Activated CD4-positive, CD25-positive, alpha-beta regulatory T cell treated with anti-CD3 and anti-CD28 coated beads, Interleukin-2, amount 50 U/mL, for 72 hours (primary cell): ENCODE data around the gene CLDN6.

ENCODE experiments used
- DNase-seq: peaks from one replicate; pipeline ENCODE4 v3.0.0; 2021

CLDN6 gene

DNA sequence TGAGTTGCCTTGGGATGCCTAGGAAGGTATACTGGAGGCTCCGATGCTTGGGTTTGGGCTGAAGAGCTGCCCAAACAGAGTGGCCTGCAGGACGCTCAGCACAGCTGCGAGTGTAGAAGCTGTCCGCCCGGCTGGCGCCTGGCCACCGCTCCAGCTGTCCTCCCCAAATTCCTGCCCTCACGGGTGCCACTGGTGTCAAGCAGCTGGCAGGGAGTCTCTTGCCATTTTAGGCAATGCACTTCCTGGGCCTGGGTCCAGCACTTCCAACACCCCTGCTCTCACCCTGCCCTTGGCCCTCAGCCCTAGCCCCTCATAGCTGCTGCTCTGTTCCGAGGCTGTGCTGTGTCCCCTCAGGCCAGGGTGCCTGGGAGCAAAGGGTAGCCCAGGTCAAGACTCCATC is 32.5 kb downstream of the CLDN6 start:
- DNase-seq: no peak

DNA sequence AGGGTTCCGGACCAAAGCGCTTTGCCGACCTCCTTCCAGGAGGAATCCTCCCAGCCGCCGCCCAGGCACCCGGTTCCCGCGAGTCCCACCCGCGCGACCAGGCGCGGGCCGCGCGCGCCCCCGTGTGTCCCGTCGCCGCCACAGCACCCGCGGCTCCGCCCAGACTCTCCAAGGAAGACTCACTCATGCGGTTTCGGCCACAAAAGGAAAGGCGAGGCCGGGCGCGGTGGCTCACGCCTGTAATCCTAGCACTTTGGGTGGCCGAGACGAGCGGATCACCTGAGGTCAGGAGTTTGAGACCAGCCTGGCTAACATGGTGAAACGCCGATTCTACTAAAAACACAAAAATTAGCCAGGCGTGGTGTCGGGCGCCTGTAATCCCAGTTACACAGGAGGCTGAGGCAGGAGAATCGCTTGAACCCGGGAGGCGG is 34.3 kb downstream of the CLDN6 start:
- DNase-seq: peak; percentile 71

DNA sequence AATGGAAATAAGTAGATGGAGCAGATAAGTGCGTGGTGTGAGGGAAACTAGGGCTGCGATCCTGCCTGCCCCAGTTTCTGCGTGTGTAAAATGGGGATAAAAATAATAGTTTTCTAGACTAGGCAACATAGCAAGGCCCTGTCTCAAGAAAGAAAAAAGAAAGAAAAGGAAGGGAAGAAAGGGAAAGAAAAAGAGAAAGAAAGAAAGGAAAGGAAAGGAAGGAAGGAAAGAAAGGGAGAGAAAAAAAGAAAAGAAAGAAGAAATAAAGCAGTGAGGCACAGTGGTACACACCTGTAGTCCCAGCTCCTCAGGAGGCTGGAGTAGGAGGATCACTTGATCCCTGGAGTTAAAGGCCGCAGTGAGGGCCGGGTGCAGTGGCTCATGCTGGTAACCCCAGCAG is 35.6 kb downstream of the CLDN6 start:
- DNase-seq: no peak

GRCh38 chr16:2981899-2982250 is 36.1 kb downstream of the CLDN6 start:
- no peak for DNase-seq

DNA sequence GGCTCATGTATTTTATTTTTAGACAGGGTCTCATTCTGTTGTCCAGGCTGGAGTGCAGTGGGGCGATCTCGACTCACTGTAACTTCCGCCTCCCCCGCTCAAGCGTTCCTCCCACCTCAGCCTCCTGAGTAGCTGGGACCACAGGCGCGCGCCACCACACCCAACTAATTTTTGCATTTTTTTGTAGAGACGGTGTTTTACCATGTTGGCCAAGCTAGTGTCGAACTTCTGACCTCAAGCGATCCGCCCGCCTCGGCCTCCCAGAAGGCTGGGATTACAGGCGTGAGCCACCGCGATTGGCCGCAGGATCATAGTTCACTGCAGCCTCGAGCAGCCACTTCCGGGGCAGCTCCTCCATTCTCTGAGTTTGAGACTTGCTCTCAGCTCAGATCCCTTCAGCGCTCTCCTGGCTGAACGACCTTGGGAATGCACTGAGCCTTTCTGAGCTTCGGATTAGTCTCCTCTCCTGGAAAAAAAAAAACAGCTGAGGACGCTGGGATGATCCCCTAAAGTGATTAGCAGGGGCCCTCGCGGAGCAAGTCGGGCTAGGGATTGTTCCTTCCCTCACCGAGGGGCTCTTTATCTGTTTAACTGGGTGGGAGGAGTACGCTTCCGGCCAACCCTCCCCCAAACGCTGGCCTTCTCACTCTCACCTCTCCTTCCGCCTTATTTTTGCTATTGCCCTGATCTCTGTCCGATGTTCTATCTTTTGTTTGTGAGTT is 36.6 kb downstream of the CLDN6 start:
- no peak for DNase-seq

GRCh38 chr16:2980227-2981176 is 37.5 kb downstream of the CLDN6 start, which contains the start of gene PKMYT1:
TSS of gene PKMYT1 (minus strand) at chr16:2980446. CDS start at chr16:2979657, 789 bp downstream.
- DNase-seq: peak; percentile 98

DNA sequence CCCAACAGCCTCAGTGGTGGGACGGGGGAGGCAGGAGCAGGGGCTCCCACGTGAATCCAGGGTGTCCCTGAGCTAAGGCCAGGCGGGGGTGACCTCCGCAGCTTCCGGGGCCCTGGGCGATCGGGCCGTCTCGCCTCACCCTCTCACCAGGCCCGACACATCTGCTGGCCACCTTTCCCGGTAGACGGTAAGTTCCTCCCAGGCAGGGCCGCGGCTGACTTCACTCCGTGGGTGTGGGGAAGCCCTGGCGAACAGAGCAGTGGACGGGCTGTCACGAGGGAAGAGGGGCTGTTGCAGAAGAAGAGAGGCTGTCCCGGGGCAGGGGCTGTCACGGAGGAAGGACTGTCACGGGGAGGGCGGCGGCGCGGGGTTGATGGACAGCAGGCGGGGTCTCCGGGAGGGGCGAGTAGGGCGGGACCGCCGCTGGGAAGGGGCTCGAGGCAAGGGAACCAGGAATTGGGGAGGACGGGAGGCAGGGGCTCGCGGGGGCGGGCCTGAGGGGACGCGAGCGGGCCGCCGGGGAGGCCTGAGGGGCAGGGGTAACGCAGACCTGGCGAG is 38.2 kb downstream of the CLDN6 start:
- no peak for DNase-seq

GRCh38 chr16:2977440-2977839 is 40.5 kb downstream of the CLDN6 start:
- no peak for DNase-seq

DNA sequence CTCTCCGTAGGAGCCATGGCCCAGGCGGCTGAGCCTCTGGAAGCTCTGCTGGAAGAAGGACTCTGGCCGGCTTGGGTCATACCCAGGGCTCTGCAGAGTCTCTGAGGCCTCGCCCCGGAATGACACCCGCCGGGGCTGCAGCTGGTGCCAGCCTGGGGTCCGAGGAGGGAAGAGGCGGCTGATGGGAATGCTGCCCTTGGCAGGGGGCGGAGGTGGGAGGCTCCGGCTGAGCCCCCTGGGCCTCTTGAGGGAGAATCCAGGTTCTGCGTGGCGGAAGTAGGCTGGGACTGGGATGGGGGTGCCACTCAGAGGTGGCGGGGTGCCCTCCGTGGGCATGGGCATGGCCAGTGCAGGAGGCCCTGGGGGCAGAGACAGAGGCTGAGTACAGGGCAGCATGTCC is 41.3 kb downstream of the CLDN6 start:
- DNase-seq: no peak

DNA sequence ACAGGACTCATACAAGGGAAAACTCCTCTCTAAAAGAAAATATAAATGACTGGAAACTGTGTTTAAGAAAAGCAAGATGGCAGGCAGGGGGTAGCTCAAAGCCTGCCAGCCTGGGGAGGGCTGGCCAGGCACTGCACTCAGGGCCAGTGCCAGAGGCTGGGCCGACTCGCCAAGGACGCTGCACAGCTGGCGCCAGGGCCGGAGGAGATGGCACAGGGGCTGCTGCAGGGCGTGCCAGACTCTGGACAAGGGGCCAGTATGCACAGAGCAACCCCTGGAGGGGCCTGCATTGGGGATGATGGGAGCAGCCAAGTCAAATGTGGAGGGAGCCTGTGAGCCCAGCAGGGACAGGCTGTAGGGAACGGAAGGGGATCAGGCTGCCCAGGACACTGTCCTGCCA is 41.8 kb downstream of the CLDN6 start:
- no peak for DNase-seq

GRCh38 chr16:2975161-2975795 is 42.7 kb downstream of the CLDN6 start:
- no peak for DNase-seq

DNA sequence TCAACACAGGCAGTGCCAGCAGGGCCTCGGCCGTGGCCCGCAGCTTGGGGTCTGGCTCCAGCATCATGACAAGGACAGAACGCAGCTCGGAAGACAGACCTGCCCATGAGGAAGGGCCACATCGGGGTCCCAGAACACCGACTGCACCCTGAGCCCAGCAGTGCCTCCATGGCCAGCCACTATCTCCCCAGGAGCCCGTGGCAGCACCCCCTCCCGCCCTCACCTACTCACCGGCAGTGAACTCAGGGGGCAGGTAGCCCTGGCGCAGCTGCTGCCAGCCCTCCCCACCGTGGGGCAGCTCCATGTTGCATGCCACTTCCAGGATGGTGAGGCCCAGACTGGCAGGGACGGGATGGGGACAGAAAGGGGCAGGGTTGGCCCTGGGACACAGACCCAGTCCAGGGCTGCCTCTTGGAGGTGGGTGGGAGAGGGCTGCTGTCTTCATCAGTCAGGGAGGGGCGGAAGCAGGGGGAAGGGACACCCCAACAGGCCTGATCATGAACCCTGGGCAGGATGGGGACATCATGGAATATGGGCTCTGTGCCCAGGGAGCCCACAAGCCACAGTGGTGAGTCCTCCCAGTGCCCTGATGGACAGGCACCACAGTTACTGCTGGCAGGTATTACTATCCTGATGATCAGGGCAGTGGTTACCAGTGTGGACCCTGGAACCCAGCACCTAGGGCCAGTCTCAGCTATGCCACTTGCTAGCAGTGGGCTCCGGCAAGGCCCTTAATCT is 43.5 kb downstream of the CLDN6 start:
- no peak for DNase-seq

GRCh38 chr16:2973605-2974318 is 44.2 kb downstream of the CLDN6 start:
- no peak for DNase-seq

DNA sequence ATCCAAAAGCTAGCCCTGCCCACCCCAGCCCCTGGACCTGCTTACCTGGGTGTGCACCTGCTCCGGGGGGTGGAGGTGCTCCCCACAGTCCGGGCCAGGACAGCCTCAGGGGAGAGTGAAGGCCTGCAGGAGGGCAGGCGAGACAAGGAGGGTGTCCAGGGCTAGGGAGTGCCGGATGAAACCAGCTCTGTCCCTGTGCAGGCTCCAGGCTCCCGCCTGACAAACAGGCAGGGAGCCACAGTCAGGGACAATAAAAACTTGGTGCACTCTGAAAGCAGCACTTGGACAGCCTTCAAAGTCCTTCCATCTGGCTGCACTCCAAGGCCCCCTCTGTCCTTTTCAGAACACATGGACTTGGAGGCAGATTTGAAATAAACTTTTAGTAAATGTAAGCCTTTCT is 44.9 kb downstream of the CLDN6 start:
- DNase-seq: no peak

DNA sequence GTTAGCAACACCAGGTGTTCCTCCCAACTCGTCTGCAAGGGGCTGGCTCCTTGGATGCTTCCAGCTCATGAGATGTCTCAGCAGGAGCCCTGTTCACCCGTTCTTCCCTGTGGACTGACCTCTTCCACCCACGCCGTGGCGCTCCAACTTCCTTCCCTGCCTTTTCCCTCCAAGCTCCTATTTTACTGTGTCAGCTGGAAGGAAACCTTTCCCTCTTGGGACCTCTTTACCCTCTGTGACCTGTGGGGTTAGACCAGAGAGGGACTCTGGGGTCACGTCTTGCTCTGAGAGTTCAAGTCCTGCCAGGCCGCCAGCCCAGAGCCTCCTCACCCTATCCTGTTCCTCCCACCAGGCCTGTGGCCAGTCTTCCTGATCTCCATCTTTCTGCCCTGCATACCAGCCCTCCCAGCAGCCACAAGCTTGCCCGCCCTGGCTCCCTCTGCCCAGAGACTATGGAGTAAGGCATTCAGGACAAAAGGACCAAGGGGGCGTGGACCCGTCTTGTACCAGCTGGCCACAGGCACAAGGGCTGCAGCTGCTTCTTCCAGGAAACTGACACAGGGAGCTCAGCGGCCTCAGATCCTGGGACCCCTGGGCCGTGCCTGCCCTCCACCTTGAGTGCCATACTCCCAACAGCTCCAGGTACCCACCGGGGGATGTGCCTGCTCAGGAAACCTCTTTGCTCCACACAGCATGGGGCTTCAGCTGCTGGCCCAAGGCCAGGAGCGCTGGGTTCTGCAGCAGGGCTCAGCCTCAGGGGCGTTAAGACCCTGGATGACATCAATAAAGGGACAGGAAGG is 45.8 kb downstream of the CLDN6 start:
- DNase-seq: no peak

GRCh38 chr16:2971134-2971984 is 46.6 kb downstream of the CLDN6 start:
- DNase-seq: no peak

DNA sequence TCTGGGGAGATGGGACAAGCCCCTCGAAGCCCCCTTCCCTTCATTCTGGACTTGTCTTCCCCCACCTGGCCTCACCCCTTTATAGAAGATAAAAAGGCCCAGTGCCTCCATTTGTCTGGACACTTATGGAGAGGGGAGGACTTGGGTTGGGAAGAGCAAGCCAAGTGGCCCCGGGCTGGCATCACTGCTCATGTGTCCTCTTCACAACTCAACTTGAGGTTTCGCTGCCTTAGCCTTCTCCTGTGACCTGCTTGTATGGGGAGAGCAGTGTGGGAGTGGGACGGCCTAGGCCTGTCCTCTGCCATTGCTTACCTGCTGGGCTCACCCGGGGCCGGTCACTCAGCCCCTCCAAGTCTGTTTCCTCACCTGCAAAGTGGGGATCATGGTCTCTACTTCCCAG is 47.4 kb downstream of the CLDN6 start:
- no peak for DNase-seq

DNA sequence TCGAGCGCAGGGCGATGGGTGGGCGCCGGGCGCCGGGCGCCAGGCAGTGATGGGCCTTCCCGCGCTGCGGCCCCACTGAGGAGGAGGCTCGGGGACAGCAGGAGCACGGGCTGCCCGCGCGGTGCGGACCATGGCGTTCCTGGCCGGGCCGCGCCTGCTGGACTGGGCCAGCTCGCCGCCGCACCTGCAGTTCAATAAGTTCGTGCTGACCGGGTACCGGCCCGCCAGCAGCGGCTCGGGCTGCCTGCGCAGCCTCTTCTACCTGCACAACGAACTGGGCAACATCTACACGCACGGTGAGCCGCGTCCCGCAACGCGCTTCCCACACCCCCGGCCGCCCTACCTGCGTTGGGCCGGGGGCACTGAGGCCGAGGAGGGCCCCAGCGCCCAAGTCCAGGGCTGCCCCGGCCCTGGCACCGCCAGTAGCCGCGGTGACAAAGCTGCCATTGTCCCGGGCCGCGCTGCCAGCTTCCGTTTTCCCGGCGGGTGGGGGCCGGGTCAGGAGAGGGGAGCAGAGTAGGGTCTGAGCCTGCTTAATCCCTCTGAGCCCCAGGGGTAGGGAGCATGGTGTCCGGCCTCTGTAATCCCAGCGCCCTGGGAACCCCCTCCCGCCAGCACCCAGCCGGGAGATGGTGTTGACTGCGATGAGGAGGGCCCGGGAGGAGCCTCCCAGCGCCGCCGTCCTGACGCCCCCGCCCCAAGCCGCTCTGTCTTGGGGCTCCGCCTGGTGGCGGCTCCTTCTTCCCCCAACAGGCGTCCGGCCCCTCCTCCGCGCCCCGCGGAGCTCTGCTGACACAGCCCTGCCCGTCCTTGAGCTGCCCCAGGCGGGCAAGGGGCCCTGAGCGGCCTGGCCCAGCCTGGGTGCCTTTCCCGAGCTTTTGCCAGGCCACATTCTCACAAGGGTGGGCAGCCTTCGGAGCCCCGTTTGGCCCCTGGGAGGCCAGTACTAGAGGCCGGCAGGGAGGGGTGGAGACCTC is 48.1 kb downstream of the CLDN6 start:
- peak; percentile 76 for DNase-seq
